ENCODE measurements around the gene RNASEL.

GRCh38 chr1:182628657-182629056, 39.6 kb upstream of the RNASEL start:
- TF ChIP-seq ZNF274 (IDR thresholded peaks at IDR 0.05; ENCODE audit: low read depth, low read length) = no peak
- no peak for TF ChIP-seq YY1 (IDR thresholded peaks at IDR 0.05; ENCODE audit: insufficient read depth, insufficient read length)

Data from NT2/D1 (cell line).